Kidney epithelial cell (primary cell): ENCODE results near the gene CCND1. TPM values are rescaled to one million over a fixed set of nuclear protein-coding genes. Genes with fewer than 3 reads are reported as not detected.

ENCODE experiments used
- DNase-seq: peaks from one replicate; pipeline ENCODE4 v3.0.0-alpha.2; 2010; ENCODE audit warnings: low read depth
- H3K27me3 ChIP-seq: 2 replicates; pipeline ENCODE4 v1.6.0; 2011; ENCODE audit warnings: low read length; ENCODE audit not compliant: control insufficient read depth, insufficient read depth
- H3K36me3 ChIP-seq: 2 replicates; pipeline ENCODE4 v1.5.1; 2011; ENCODE audit warnings: low read length; ENCODE audit not compliant: control insufficient read depth, insufficient read depth
- H3K4me3 ChIP-seq: 2 replicates; pipeline ENCODE4 v1.5.1; 2011; ENCODE audit warnings: low read depth, mild to moderate bottlenecking, control low read depth, low read length
- total RNA-seq: library from RNA; depleted of rRNA; stranded (reverse); fragments of >200 nt; gene quantifications from 2 replicates; pipeline ENCODE4 v1.2.3, GENCODE V29; 2015
- TF ChIP-seq, protein P1 (sequence below): IDR thresholded peaks from 2 replicates; pipeline ENCODE4 v1.5.1; 2011; ENCODE audit warnings: mild to moderate bottlenecking, moderate library complexity, low read length, control low read depth, inconsistent platforms; ENCODE audit not compliant: insufficient read depth, poor library complexity, severe bottlenecking

CCND1 gene
- total RNA-seq, 1 donor from 2014 or later, result 378 TPM

DNA sequence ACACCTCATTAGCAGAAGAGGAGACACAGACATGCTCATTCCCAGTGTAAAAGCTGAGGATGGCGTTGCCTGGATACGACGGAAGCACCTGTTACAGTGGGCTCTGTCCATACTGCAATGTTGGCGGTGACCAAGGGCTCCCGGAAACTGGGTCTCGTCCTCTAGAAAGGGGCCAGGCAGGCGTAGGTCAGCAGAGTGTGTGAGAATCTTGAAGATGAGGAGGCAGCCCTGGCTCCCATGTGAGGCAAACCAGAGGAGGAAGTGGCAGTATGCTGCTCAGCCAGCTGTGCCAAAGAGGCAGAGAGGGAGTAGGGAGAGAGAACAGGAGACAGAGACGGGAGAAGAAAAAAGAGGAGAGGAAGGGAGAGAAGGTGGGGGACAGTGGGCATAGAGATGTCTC is 23.9 kb downstream of the CCND1 start:
- no peak for DNase-seq
- TF ChIP-seq, protein P1, sequence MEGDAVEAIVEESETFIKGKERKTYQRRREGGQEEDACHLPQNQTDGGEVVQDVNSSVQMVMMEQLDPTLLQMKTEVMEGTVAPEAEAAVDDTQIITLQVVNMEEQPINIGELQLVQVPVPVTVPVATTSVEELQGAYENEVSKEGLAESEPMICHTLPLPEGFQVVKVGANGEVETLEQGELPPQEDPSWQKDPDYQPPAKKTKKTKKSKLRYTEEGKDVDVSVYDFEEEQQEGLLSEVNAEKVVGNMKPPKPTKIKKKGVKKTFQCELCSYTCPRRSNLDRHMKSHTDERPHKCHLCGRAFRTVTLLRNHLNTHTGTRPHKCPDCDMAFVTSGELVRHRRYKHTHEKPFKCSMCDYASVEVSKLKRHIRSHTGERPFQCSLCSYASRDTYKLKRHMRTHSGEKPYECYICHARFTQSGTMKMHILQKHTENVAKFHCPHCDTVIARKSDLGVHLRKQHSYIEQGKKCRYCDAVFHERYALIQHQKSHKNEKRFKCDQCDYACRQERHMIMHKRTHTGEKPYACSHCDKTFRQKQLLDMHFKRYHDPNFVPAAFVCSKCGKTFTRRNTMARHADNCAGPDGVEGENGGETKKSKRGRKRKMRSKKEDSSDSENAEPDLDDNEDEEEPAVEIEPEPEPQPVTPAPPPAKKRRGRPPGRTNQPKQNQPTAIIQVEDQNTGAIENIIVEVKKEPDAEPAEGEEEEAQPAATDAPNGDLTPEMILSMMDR, result no peak
- Histone ChIP-seq H3K4me3 (no peak overlapping the region), H3K36me3 (peaks cover 2% of the 10 kb centered on the region), H3K27me3 (no peaks in the 10 kb centered on the region)

- no peak for DNase-seq
- no peaks in the 10 kb centered on the region for H3K27me3 ChIP-seq
- H3K4me3 ChIP-seq, result no peak overlapping the region
- peaks cover 2% of the 10 kb centered on the region for H3K36me3 ChIP-seq
- TF ChIP-seq, protein P1, result no peak
Measured at GRCh38 chr11:69665669-69666068, 24.7 kb downstream of the CCND1 start.

GRCh38 chr11:69666261-69666660 is 25.3 kb downstream of the CCND1 start:
- TF ChIP-seq, protein P1, result no peak
- H3K27me3 ChIP-seq, result no peaks in the 10 kb centered on the region
- no peak overlapping the region for H3K4me3 ChIP-seq
- H3K36me3 ChIP-seq, result peaks cover 2% of the 10 kb centered on the region
- no peak for DNase-seq

GRCh38 chr11:69666752-69667536 is 26.0 kb downstream of the CCND1 start:
- H3K27me3 ChIP-seq, result no peaks in the 10 kb centered on the region
- no peak for DNase-seq
- peaks cover 2% of the 10 kb centered on the region for H3K36me3 ChIP-seq
- TF ChIP-seq, protein P1, result no peak
- H3K4me3 ChIP-seq, result no peak overlapping the region

DNA sequence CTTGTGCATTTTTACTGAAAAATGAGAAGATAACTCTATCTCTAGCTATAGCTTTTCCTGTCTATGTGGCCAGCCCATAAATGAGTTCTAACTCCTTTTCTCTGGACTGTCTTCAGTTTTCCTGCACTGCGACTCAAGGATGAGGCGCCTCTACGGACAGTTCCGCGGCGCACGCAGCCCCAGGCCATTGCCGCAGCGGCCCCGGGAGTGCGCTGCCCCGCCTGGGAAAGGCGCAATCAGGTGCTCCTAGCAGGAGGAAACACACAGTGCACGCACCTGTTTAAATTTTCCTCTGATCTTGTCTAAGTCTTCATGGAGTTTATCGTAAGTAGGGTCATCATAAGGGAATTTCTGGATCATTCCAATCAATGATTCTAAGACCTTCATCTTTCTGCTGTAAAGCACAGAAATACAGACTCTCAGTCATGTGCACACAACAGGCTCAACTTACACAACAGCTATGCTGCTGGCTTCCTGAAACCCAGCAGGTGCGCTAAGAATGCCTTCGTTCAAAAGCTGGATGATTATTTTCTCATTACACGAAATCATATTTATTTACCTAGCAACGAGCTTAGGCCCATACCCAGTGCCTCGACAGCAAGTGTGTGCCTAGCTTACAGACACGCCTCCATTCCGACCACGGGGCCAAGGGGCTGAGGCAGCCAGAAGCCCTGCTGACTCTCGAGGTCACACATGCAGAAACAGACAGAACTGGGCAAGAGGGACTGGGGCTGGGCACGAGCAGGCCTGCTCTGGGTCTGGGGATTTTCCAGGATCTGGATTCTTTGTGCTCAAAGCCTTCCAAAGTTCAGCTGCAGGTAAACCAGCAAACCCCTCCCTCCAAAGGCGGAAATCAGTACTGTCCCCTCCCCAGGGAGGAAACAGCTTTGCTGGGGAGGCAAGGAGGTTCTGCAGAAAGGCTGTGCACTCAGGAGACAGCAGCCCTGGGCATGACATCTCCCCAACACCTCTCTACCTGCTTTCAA is 27.0 kb downstream of the CCND1 start:
- H3K36me3 ChIP-seq, result peaks cover 2% of the 10 kb centered on the region
- DNase-seq, result no peak
- H3K4me3 ChIP-seq, result no peak overlapping the region
- TF ChIP-seq, protein P1, result no peak
- H3K27me3 ChIP-seq, result no peaks in the 10 kb centered on the region
